Activated naive CD8-positive, alpha-beta T cell treated with anti-CD3 and anti-CD28 coated beads for 36 hours (primary cell): ENCODE data around the gene SLC28A3. TPM values are rescaled to one million over a fixed set of nuclear protein-coding genes. Genes with fewer than 3 reads are reported as not detected.

Source experiments
- DNase-seq: peaks from one replicate; pipeline ENCODE4 v3.0.0; 2021
- H3K27ac Mint-ChIP-seq: one replicate; pipeline ENCODE4 v1.8.0; 2022; ENCODE audit warnings: mild to moderate bottlenecking, moderate library complexity, mixed read lengths
- H3K27me3 Mint-ChIP-seq: one replicate; pipeline ENCODE4 v1.8.0; 2022; ENCODE audit warnings: mild to moderate bottlenecking, mixed read lengths
- H3K36me3 Mint-ChIP-seq: one replicate; pipeline ENCODE4 v1.8.0; 2021; ENCODE audit warnings: mild to moderate bottlenecking, mixed read lengths
- H3K4me1 Mint-ChIP-seq: one replicate; pipeline ENCODE4 v1.8.0; 2021; ENCODE audit warnings: mixed read lengths
- H3K4me3 Mint-ChIP-seq: one replicate; pipeline ENCODE4 v1.8.0; 2022; ENCODE audit warnings: mild to moderate bottlenecking, moderate library complexity, mixed read lengths
- H3K9me3 Mint-ChIP-seq: one replicate; pipeline ENCODE4 v1.8.0; 2022; ENCODE audit warnings: mixed read lengths
- total RNA-seq, 2 experiments: library from RNA; stranded (reverse); gene quantifications; one replicate each; pipeline ENCODE4 v1.2.3, GENCODE V29; 2021

The SLC28A3 gene
- total RNA-seq, 2 experiments from 2014 or later, result 0.36 to 0.41 TPM

DNA sequence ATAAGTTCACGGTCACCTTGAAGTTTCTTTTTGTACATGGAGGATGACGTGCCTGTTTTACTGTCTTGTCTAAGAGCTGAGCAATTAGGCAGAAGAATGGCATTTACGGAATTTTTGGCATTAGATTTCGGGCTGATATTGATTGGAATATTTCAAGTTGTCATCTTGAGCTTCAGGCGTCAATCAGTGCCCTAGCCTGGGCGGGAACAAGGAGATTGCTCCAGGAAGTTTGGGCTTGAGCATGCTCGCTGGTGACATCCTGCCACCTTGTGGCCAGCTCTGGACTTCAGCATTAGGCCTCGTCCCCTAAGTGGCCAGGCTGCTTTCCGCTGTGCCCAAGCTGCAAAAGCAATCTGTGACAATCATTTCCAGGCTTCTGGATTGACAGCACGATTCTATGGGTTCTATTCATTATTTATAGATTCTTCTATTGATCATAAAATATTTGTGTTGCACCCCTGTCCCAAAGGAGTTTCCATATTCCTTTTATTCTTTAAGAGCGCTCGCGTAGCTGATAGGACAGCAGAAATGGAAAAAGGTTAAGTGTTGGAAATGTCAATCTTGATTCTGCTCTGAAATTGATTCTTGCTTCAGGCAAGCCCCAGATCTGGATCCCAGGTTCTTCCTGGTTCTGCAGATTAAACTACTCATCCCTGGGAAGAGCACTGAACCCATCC, 79.3 kb downstream of the SLC28A3 start:
- Mint-ChIP-seq H3K27me3 (peaks cover 24% of the 10 kb centered on the region), H3K36me3 (no peaks in the 10 kb centered on the region), H3K9me3 (peaks cover 1% of the 10 kb centered on the region), H3K4me3 (no peak overlapping the region), H3K27ac (no peak overlapping the region), H3K4me1 (peaks cover 7% of the 10 kb centered on the region)
- DNase-seq, result peak; percentile 50

- H3K27ac Mint-ChIP-seq, result no peak overlapping the region
- no peaks in the 10 kb centered on the region for H3K9me3 Mint-ChIP-seq
- H3K4me1 Mint-ChIP-seq, result peaks cover 3% of the 10 kb centered on the region
- DNase-seq, result no peak
- H3K36me3 Mint-ChIP-seq, result no peaks in the 10 kb centered on the region
- no peak overlapping the region for H3K4me3 Mint-ChIP-seq
- H3K27me3 Mint-ChIP-seq, result peaks cover 20% of the 10 kb centered on the region
These were observed 82.2 kb downstream of the SLC28A3 start for GRCh38 chr9:84258371-84258770.

DNA sequence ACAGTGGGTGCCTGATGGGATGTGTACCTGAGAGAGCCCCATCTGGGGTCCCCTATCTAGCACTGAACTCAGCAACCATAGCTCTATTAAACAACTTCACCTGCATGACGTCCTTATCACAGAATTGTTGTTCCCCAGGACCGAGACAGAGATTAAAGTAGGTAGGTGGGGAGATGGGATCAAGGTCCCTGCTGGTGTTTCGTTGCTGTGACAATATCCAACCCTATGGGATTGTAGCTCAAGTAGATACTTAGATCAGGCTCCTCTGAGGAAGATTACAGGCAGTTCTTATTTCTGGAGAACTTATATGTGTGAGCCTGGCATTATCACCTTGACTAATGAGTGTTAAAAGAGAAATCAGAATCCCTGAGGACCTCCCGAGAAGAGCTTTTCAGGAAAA, 84.9 kb downstream of the SLC28A3 start:
- Mint-ChIP-seq H3K27ac (no peak overlapping the region), H3K27me3 (peaks cover 11% of the 10 kb centered on the region), H3K4me1 (no peaks in the 10 kb centered on the region), H3K36me3 (no peaks in the 10 kb centered on the region), H3K9me3 (no peaks in the 10 kb centered on the region), H3K4me3 (no peak overlapping the region)
- DNase-seq, result no peak

DNA sequence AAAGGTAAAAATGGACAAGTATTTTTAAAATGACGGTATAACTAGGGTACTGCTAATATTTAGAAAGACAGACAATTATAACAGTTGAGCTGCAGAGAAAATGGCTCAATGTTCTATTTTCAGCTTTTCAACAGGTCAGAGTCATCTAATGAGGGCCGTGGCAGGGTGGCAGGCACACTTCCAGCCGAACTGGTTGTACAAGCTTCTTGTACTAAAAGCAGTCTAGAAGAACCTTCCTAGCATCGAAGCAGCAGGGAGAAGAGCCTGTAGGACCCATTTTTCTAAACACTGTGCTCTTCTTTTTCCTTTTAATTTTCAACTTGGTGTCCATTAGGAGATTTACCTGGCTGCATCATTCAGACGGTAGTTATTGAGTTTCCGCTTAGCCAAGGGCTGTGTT, 85.6 kb downstream of the SLC28A3 start:
- Mint-ChIP-seq H3K9me3 (no peaks in the 10 kb centered on the region), H3K27me3 (peaks cover 11% of the 10 kb centered on the region), H3K36me3 (no peaks in the 10 kb centered on the region), H3K4me1 (no peaks in the 10 kb centered on the region), H3K4me3 (no peak overlapping the region), H3K27ac (no peak overlapping the region)
- DNase-seq, result no peak

- H3K9me3 Mint-ChIP-seq, result peaks cover 3% of the 10 kb centered on the region
- no peak overlapping the region for H3K4me3 Mint-ChIP-seq
- DNase-seq, result no peak
- no peaks in the 10 kb centered on the region for H3K4me1 Mint-ChIP-seq
- no peak overlapping the region for H3K27ac Mint-ChIP-seq
- H3K27me3 Mint-ChIP-seq, result peaks cover 3% of the 10 kb centered on the region
- H3K36me3 Mint-ChIP-seq, result no peaks in the 10 kb centered on the region
These were observed 88.6 kb downstream of the SLC28A3 start for GRCh38 chr9:84251921-84252320.

GRCh38 chr9:84241817-84242373, 98.7 kb downstream of the SLC28A3 start:
- DNase-seq, result no peak
- H3K27me3 Mint-ChIP-seq, result peaks cover 3% of the 10 kb centered on the region
- no peak overlapping the region for H3K4me3 Mint-ChIP-seq
- H3K4me1 Mint-ChIP-seq, result no peaks in the 10 kb centered on the region
- H3K36me3 Mint-ChIP-seq, result no peaks in the 10 kb centered on the region
- no peak overlapping the region for H3K27ac Mint-ChIP-seq
- H3K9me3 Mint-ChIP-seq, result peaks cover 2% of the 10 kb centered on the region

DNA sequence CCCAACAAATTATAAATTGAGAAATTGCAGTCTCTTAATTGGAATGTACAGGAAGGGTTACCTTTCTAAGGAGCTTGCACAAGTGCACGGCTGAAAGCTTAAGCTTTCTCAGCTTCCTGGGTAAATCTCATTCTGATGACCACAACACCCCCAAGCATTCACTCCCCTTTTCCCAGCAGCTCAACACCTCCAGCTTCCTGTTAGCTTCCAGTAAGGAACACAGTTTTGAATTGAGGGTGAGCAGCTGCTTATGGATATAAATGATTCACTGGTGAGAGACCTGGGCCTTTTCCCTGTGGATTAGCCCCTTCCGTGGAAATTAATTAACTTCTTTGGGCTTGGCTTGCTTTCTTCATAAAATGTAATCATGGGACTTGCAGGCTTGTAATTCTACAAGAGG, 101.2 kb downstream of the SLC28A3 start:
- H3K9me3 Mint-ChIP-seq, result peaks cover 2% of the 10 kb centered on the region
- H3K27ac Mint-ChIP-seq, result no peak overlapping the region
- DNase-seq, result no peak

GRCh38 chr9:84238652-84239051, 101.9 kb downstream of the SLC28A3 start:
- Mint-ChIP-seq H3K4me1 (no peaks in the 10 kb centered on the region), H3K9me3 (peaks cover 2% of the 10 kb centered on the region), H3K27ac (peak overlapping the region; percentile 28), H3K27me3 (no peaks in the 10 kb centered on the region), H3K4me3 (no peak overlapping the region), H3K36me3 (no peaks in the 10 kb centered on the region)
- no peak for DNase-seq

More for the DNA sequence above, 101.2 kb downstream of the SLC28A3 start:
- H3K36me3 Mint-ChIP-seq, result no peaks in the 10 kb centered on the region
- H3K4me3 Mint-ChIP-seq, result no peak overlapping the region
- H3K27me3 Mint-ChIP-seq, result no peaks in the 10 kb centered on the region
- no peaks in the 10 kb centered on the region for H3K4me1 Mint-ChIP-seq

GRCh38 chr9:84235511-84235910, 105.0 kb downstream of the SLC28A3 start:
- Mint-ChIP-seq H3K9me3 (peaks cover 2% of the 10 kb centered on the region), H3K27me3 (no peaks in the 10 kb centered on the region), H3K27ac (no peak overlapping the region), H3K4me1 (no peaks in the 10 kb centered on the region), H3K4me3 (no peak overlapping the region), H3K36me3 (no peaks in the 10 kb centered on the region)
- DNase-seq, result no peak

DNA sequence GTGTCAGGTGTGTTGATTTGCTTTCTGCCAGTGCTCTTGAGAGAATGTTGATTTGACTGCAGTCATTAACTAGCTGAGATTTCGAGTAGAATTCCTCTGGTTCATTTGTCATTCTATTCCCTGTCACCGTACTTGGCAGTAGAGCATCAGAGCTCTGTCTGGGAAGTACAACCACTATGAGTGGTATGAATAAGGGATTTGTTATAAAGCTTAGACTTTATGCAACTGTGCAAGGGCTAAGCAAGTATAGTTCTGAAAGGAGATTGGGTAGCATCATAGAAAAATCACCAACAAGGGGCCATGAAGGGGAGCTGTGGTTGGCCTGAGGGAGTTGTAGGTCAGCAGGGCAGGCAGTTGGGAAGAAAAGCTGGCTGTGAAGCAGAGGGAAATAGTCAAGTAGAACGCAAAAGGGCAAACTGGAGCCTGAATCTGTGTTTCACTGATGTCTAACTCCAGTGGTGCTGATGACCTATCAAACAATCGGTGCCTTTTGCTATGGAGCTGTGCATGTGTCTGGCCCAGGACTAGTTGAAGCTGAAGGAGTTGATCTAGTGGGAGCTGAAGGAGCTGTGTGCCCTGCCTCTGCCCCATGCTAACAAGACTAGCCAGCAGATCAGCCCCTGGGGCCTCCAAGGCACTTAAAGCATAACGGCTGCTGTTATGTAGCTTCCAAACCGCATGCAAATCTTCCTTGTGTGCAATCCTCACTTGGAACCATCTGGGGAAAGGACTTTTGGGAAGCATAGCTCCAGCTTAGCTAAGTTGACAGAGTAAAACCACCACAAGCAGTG, 110.0 kb downstream of the SLC28A3 start:
- Mint-ChIP-seq H3K27me3 (no peaks in the 10 kb centered on the region), H3K9me3 (no peaks in the 10 kb centered on the region), H3K4me3 (no peak overlapping the region), H3K27ac (no peak overlapping the region), H3K36me3 (no peaks in the 10 kb centered on the region), H3K4me1 (no peaks in the 10 kb centered on the region)
- DNase-seq, result no peak

GRCh38 chr9:84229191-84229590, 111.4 kb downstream of the SLC28A3 start:
- Mint-ChIP-seq H3K27ac (no peak overlapping the region), H3K4me1 (no peaks in the 10 kb centered on the region), H3K4me3 (no peak overlapping the region), H3K36me3 (no peaks in the 10 kb centered on the region), H3K9me3 (no peaks in the 10 kb centered on the region), H3K27me3 (no peaks in the 10 kb centered on the region)
- DNase-seq, result no peak

DNA sequence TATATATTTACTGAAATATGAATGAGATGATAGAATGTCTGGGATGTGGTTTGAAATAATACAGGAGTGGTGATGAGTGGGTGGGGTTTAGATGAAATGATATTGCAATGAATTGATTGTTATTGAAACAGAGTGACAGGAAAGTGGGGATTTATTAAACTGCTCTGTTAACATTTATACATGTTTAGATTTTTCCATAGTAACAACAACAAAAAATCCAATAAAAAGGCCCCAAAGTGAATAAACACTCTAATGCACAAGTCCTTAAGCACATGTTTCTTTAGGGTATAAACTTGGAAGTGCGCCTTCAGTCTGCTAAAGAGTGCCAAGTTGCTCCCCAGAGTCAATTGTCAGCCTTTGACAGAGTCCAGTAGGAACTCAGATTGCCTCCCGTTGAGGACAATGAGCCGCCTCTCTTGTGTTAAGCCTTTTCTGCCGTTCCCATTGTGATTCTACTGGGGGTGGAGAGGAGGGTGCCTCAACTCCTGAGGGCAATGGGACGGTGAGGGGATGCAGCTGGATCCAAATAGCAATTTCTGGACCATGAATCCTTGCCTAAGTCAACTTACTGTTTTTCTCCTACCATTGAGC, 112.3 kb downstream of the SLC28A3 start:
- Mint-ChIP-seq H3K4me1 (no peaks in the 10 kb centered on the region), H3K36me3 (no peaks in the 10 kb centered on the region), H3K9me3 (no peaks in the 10 kb centered on the region), H3K27ac (no peak overlapping the region), H3K4me3 (no peak overlapping the region), H3K27me3 (peaks cover 4% of the 10 kb centered on the region)
- no peak for DNase-seq

DNA sequence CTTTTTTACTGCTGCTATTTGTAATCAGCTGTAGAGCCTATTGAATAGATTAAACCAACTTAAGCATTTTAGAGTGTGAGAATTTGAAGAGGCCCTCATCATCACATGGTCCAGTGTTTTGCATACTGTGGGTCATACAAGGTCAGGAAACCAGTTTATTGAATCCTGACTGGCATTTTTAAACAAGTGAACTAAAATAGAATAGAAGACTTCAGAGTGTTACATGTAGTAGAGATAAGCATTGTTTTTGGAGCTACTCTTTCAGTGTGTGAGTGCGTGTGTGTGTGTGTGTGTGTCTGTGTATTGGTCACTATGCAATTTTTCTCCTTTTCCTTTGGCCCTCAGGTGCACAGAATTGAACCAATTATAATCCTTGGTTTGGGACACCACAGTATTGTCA, 114.4 kb downstream of the SLC28A3 start:
- Mint-ChIP-seq H3K27me3 (peaks cover 4% of the 10 kb centered on the region), H3K4me1 (no peaks in the 10 kb centered on the region), H3K9me3 (peaks cover 2% of the 10 kb centered on the region), H3K27ac (no peak overlapping the region), H3K4me3 (no peak overlapping the region), H3K36me3 (no peaks in the 10 kb centered on the region)
- DNase-seq, result no peak
